ENCODE results near the gene BBX.
"Not testable (repeated sequence)": the region's sequence is repeated elsewhere in the genome, so short reads cannot be mapped to it uniquely, and the experiment has no call there.

The BBX gene

DNA sequence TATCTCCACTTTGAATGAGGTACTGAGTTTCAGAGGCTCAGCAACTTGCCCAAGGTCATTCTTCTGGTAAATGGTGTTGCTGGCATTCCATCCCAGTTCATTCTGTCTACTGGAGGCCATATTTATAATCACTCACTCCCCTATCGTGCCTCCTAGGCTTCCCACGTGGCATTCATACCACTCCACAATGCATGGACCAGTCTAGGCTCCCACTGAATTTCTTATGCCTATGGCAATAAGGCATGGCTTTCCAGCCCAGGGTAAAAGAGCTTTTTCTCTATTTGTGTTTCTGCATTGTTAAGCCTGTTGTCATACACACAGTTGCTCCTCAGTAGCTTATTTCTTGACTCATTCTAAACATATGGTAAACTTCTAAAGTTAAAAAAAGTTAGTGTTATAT is 19.9 kb downstream of the BBX start:
- no peak for DNase-seq (ENCODE audit: low read depth, low spot score)

DNA sequence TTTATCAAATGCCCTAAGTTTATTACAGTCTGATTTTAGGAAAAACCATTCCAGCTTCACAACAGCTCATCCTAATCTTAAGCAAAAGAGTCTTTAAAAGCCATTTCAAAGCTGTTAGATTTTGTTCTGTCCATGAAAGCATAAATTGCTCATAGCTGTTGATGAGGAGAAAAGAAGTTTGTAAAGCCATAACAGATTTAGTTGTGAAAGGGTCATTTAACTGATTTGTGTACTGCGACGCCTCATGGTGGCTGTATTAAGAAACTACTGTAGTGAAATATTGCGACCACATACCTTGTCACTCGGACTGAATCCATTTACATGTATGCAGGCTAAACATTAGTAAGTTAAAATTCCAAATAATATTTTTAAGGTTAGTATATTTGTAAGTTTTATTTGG is 20.9 kb downstream of the BBX start:
- DNase-seq (ENCODE audit: low read depth, low spot score): no peak

DNA sequence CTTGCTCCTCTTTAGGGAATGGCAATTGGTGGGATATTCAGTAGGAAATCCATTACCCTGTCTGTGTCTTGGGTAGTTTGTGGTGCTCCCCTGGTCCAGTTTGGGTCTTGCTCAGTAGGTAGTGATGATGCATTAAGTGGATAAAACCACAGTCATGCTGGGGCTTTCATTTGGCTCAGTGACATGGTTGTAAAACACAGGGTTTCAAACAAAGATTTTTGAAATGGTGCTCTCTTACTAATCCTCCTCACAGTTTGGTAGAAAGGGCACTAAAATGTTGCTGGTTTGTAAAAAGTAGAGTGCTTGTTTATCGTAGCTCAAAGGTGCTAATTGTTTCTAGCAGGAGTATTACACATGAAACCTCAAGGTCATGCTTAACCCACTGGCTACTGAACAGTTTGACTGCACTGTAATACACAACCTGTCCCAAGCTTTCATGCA is 22.9 kb downstream of the BBX start:
- DNase-seq (ENCODE audit: low read depth, low spot score): no peak

DNA sequence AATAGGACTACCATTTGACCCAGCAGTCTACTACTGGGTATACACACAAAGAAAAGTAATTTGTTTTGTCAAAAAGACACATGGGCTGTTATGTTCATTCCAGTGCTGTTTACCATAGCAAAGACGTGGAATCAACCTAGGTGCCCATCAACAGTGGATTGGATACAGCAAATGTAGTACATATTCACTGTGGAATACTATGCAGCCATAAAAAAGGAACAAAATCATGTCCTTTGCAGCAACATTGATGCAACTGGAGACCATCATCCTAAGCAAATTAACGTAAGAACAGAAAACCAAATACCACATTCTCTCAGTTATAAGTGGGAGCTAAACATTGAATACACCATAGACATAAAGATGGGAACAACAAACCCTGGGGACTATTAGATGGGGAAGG is 25.8 kb downstream of the BBX start:
- DNase-seq (ENCODE audit: low read depth, low spot score): no peak

DNA sequence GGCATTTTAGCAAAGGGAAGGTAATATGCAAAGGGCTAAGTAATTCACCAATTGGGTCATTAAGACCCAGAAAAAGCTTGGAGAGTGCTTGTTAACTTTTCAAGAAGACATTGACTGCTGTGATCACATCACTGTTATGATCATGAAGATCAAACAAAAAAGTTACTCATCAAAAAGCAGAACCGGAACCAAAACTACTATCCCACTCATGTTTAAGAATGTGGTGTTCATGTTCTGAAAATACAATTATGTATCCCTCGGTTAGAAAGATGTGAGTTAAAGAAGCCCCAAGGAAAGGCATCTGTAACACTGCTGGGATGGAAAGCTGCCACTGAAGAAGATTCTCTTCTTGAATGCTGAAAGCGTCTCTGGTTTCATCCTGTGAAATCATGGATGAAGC is 32.6 kb downstream of the BBX start:
- no peak for DNase-seq (ENCODE audit: low read depth, low spot score)

DNA sequence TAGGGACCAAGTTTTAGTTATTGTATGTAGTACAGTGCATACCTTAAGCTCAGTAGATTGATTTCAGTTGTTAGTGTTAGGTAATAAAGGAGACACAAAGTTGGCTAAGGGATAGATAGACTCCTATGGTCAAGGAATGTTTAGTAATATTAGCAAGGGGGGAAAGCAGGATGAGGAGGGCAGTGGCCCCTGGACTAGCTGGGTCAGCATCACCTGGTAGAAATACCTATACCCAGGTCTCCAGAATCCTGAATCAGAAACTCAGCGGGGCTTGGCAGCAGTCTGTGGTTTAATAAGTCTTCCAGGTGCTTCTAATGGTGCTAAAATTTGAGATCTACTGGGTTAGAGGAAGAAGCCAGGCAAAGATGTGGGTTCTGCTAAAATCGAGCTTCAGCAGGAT is 35.0 kb downstream of the BBX start:
- DNase-seq (ENCODE audit: low read depth, low spot score): no peak

DNA sequence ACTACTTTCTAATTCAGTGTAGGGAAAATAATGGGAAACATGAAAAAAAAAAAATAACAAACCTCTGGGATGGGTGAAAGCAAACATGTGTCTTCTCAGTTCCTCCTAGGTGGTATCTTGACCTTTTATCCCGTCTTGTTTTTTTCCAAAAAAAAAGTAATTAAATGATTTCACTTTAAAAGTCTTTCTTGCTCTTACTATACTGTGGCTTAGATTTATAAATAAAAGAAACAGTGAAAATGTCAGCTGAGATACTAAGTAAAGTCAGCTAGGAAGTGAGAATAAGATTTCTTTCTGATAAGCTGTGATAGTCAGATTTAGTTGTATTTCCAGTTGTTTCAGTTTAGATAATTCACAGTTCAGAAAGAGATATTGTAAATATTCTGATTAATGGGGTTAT is 37.4 kb downstream of the BBX start:
- DNase-seq (ENCODE audit: low read depth, low spot score): no peak

DNA sequence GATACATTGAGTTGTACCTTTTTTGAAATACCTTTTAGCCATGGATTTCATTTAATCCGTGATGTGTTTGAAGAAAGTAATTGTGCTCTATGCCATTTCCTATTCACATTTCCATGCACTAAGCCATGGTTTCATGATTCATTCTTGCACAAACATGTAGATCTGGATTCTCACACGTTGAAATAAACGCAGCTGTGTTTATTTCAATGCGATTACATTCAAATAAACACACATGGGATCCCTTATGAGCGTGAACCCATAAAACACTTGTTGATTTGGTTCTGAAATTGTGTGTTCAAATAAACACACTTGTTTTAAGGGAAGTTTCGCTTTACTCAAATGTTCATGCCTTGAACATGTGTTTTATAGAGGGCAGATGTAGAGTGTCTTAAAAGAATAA is 39.2 kb downstream of the BBX start:
- DNase-seq (ENCODE audit: low read depth, low spot score): no peak

DNA sequence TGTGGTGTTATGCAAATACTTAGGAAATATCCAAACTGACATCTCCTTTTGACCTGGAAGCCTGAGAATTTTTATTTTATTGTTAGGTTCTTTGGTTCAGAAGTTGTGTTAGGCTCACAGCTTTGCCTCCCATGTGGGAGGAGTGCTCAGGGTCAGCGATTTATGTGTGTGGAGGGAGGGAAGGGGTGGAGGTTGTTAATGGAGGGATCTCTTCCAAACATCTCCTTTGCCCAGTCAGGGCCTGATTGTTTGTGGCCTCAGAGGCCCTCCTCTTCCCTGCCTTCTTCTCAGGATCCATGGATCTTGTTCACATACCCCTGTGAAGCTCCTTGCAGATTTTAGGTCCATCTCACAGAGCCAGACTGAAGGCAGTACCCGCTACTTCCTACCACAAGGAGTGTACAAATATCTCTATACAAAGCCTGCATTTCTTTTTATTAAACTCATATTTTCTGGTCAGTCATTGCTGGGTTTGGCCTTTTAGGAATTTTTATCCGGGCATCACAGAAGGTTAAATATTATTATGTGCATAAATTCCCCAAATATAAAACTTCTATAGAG is 40.3 kb downstream of the BBX start:
- DNase-seq (ENCODE audit: low read depth, low spot score): no peak

DNA sequence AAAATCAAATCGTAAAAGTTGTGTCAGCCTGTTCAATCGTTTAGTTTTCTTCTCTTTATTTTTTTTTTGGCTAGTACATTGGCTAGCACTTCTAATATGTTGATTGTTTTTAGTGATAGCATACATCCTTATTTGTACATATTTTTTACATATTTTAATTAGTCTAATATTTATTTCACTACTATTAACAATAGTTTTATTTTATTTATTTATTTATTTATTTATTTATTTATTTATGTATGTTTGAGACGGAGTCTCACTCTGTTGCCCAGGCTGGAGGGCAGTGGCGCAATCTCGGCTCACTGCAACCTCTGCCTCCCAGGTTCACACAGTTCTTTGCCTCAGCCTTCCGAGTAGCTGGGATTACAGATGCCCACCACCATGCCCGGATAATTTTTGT is 42.5 kb downstream of the BBX start:
- not testable (repeated sequence) for DNase-seq (ENCODE audit: low read depth, low spot score)

DNA sequence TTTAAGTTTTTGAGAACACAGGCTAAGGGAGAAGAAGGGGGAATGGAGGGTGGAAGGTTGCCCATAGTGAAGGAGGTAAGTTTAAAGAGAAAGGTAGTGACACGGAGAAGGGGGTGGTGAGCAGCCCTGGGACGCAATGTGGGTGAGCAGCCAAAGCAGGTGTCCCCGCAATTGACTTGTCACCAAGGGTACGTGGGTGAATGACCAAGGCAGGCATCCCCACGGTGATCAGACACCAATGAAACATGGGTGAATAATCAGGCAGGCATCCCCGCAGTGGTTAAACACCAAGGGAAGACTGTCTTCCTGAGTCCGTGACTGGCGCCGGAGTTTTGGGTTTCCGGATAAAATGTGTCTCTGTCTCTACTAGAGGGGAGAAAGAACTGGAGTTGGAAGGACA is 48.3 kb downstream of the BBX start:
- not testable (repeated sequence) for DNase-seq (ENCODE audit: low read depth, low spot score)

DNA sequence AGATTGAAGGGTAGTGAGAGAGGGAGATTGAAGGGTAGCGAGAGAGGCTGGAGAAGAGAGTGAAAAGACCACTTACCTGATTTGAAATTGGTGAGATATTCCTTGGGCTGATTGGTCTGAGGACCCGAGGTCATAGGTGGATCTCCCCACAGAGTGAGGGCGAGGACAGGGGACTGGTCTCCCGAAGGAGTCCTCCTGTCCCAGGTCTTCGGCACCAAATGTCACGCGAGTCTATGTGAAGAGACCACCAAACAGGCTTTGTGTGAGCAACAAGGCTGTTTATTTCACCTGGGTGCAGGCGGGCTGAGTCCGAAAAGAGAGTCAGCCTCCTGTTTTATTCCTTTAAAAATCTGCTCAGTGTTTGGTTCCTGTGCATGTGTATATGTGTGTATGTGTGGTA is 48.7 kb downstream of the BBX start:
- DNase-seq (ENCODE audit: low read depth, low spot score): not testable (repeated sequence)

DNA sequence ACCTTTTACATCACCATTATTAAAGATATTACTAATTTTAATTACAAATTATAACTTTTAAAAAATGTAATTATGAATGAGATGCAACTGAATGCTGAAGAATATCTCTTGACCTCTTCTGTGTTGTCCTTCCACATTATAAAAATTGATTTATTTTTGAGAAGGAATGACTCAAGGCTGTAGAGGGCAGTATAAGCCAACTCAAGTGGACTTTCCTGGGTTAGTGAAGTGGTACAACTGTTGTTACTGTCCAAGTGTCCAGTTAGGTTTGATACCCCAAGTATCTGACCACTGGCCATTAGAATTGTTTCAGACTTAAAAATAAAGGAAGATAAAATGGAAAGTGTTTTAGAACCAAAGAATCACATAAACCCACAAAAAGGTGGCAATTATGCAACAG is 51.9 kb downstream of the BBX start:
- no peak for DNase-seq (ENCODE audit: low read depth, low spot score)

DNA sequence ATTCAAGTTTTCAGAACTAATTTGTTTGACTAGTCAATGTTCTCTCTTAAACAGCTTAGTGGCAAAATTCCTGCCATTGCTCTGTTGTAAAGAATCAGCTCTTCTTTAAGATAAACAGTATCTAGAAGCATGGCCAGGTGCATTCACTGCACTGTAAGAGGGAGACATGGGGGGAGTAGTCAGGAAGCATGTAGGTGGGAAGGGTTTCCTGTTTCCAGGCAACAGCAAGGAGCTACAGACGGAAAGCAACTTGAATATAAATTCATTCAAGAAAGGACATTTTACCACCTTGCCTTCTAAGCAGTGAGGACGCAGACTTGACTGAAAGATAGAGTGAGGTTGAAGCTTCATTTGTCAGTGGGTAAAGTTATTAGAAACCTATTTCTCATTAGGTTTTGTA is 55.3 kb downstream of the BBX start:
- DNase-seq (ENCODE audit: low read depth, low spot score): no peak

DNA sequence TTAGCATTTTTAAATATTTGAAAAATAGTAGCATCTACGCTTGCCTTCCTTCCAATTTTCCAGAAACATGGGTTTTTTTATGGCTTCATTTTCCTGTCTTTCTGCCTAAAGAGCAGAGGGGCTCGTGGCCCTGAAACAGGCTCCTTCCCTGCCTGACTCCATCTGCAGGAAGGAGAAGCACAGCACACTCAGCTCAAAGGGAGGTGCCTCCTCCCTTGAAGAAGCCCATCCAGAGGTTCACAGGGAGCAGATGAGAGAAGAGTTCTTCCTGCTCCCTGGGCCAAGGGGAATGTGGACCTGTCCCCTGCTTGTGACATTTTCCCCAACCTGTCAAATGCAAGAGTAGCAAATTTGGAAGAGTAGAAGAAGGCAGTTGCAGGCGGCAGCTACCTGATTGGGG is 55.8 kb downstream of the BBX start:
- no peak for DNase-seq (ENCODE audit: low read depth, low spot score)

DNA sequence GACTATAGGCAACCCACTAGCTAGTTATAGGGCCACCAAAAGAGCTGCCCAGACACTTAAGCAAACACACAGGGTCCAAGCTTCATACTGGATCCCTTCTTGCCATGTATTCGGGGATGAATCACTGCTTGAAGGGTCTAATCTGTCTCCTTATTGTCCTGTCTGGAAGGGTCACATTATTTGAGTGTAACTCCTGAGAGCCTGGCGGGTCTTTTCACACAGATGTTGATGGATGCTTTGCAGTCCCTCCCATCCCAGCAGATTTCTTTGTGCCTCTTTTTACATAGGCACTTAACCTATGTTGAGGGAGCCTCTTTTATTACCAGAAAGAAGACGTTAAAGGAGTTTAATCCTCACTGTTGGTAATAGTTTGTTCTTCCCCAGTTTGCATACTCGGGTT is 56.6 kb downstream of the BBX start:
- no peak for DNase-seq (ENCODE audit: low read depth, low spot score)

DNA sequence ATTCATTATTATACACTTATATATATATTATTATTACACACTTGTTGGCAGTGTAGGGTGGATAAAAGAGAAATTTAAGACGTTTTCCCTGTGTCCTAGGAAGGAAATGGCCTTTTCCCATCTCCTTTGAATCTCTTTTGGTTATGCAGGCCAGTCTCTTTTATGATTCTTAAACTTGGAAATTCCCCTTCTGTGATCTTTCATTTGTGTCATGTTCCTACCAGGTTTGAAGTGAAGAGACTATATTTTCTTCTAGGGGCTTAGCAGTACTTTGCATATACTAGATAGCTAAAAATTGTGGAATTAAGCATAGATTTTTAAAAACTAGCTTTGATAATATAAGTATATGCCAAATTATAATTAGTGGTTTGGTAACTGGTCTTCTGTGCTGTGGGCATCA is 58.5 kb downstream of the BBX start:
- DNase-seq (ENCODE audit: low read depth, low spot score): no peak

DNA sequence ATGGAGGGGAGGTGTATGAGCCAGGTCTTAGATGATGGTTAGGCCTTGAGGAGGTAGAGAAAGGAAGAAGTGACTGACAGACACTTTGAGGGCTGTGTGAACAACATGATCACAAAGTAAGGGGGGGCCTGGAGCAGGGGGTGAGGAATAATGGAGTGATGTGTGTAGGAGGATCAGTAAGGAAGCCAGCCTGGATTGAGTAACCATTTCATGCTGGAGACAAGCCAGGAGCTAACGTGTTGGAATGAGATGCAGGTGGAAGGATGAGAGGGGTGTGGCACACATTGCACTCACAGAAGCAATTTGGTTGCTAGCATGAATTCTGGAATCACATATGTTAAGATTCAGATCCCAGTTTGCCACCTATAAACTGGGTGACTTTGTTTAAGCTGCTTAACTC is 65.5 kb downstream of the BBX start:
- no peak for DNase-seq (ENCODE audit: low read depth, low spot score)

DNA sequence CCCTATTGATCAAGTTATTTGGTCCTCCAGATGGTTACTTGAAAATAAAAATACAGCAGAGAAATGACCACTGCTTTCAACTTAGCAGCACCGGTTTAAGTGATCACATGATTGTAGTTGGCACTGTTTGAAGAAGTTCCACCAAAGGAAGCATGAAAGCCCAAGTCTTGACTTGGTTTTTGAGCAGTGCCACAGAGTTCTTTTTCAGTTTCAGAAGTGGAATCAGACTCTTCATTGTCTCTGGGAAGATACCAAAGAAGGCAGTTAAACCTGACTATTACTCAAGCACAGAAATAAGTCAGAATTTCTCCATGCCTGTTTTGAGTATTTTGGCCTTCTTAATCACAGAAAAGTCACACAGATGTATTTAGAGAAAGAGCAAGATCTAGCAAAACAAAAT is 66.7 kb downstream of the BBX start:
- DNase-seq (ENCODE audit: low read depth, low spot score): no peak

DNA sequence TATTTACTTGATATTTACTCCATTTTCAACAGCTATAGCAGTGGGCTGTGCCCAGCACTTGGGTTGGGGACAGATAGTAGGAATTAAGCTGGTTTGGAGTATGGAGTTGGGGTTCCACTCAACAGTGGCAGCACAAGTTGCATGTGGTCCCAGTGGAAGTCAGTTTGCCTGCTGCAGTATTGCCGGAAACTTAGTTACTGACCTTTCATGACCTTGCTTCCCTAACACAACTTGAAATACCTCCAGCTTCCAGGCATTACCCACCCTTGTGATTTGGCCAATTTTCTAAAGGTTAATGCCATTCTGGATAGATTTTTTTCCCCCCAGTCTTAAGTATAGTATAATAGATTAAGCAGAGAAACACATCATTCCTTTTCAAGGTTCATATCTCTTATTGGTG is 68.0 kb downstream of the BBX start:
- DNase-seq (ENCODE audit: low read depth, low spot score): no peak

DNA sequence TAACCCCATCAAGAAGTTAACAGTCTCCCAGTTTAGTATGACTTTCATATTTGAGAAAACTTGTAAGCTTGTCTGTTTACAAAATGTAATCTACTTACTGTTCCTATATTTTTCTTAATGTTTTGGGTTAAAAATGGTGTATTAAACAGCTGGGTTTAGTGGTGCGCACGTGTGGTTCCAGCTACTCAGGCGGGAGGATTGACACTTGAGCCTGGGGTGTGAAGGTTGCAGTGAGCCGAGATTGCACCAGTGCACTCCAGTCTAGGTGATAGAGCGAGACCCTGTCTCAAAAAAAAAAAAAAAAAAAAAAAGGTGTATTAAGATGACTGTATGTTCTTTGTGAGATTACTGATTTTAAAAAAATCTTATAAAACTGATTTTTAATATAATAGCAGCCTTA is 69.3 kb downstream of the BBX start:
- DNase-seq (ENCODE audit: low read depth, low spot score): no peak

DNA sequence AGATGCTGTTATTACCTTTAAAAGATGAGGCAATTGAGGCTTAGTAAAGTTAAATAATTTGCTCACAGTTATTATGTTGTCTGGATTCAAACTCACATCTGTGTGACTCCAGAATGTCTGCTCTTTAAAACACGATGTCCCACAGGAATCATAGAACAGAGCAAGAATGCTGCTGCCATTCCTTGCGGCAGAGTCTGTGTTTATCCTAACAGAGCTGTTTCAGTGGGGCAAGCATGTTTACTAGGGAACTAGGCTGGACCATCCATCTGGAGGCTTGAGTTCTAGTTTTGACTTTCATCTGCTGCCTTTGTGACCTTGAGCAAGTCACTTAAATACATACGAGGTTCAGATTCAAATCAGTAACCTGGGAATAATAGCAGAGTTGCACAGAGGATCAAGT is 72.1 kb downstream of the BBX start:
- no peak for DNase-seq (ENCODE audit: low read depth, low spot score)

DNA sequence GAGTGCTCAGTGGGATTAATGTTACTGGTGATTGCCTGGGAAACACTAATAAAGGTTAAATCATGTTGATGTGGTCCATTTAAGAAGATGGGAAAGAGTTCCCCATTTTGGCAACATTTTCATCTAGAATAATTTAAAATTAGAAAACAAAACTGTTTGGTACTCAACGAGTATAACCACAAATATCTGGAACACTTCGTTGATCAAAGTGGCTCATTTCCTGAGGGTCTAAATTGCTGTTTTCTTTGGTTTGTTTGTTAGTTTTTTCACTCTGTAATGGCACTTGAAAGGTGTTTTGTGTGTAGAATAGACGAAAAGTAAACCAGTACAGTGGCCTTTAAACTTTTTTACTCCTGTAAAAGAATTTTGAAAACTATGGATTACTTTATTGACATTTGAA is 73.9 kb downstream of the BBX start:
- DNase-seq (ENCODE audit: low read depth, low spot score): no peak

DNA sequence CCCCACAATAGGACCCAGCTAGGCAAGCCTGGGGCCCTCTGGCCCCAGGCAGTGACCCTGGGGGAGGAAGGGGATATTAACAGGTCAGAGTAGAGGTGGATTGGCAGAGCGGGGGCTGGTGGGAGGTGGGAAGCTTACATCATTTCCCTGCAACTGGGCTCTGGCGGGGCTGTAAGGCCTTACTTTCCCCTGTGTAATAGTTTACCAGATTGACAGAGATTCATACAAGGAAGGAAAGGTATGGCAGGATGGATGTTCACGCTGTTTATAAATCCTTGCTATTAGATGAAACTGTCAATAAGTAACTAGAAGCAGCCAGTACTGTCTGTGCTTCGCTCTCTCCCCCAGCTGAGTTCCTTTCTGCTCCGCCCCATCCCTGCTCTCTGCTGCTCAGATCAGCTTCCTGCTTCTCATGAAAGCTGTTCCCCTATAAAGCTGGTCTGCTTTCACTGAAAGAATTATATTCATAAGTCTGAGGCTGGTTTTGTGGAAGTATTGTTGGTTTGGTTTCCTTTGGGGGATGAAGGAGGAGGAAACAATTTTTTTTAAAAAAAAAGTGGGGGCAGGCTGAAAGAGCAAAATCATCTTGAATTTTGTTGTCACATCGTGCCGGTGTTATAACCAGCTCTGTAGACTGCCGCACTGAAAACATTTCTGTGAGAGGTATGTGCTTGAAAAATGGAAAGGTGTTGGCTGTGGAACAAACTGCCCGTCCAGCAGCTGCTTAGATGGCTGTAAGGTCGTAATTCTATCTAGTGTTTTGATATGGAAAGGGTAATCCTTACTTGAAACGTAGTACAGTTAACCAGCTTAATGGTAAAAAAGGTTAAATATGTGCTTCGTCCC is 76.4 kb downstream of the BBX start:
- no peak for DNase-seq (ENCODE audit: low read depth, low spot score)
